Right lobe of liver (tissue), 4 donors: ENCODE results near the gene STK10.

ENCODE experiments used
- CTCF ChIP-seq, 4 donors: fragments of 200-600 bp in 3 of 4; fragments of 450-650 bp in 1 of 4; IDR thresholded peaks; one replicate each; pipeline versions ENCODE4 v1.5.1 to v1.8.0; 2016 to 2022; ENCODE audit warnings: antibody characterized with exemption in 4 of 4, mild to moderate bottlenecking in 2 of 4
- POLR2A ChIP-seq: fragments of 450-650 bp; IDR thresholded peaks from one replicate; pipeline ENCODE4 v1.6.1; 2017; ENCODE audit warnings: antibody characterized with exemption, mild to moderate bottlenecking
- donor health status: DM: no; HTN: no; CAD: no.
- donor health status: DM: no; HTN: no; CAD: no.
- donor health status: DM: no; HTN: yes; CAD: no.

GRCh38 chr5:172054611-172055153 lies 133.3 kb downstream of the STK10 start:
- TF ChIP-seq CTCF (IDR thresholded peaks at IDR 0.05) (no peak), POLR2A (no peak)
